Kidney (tissue), 14 donors: ENCODE data around the gene YWHAE. TPM values are rescaled to one million over a fixed set of nuclear protein-coding genes. Genes with fewer than 3 reads are reported as not detected.

ENCODE experiments used
- DNase-seq, 5 donors: peaks; one replicate each; pipeline ENCODE4 v3.0.0-alpha.2; 2013 to 2020
- FAIRE-seq: peaks from 2 replicates; lab custom pipeline; 2012; peaks lifted over from hg19 to GRCh38; lab: Jason Lieb, UNC
- H3K27ac ChIP-seq, 2 donors: one replicate each; pipeline ENCODE4 v1.7.0; 2013; ENCODE audit warnings: low read depth in 2 of 2, low read length in 2 of 2, inconsistent platforms in 1 of 2
- H3K27me3 ChIP-seq: one replicate; pipeline ENCODE4 v1.7.1; 2013; ENCODE audit warnings: low read length, inconsistent platforms; ENCODE audit not compliant: control insufficient read depth, insufficient read depth
- H3K36me3 ChIP-seq, 3 donors: one replicate each; pipeline versions ENCODE4 v1.7.0 to v1.7.1; 2013; ENCODE audit warnings: low read length in 3 of 3, control low read depth in 1 of 3, inconsistent platforms in 1 of 3; ENCODE audit not compliant: insufficient read depth in 3 of 3, control insufficient read depth in 2 of 3
- H3K4me1 ChIP-seq, 3 donors: one replicate each; pipeline versions ENCODE4 v1.7.0 to v1.7.1; 2013; ENCODE audit warnings: low read length in 3 of 3, inconsistent platforms in 1 of 3, low read depth in 1 of 3; ENCODE audit not compliant: control insufficient read depth in 2 of 3, insufficient read depth in 2 of 3
- H3K4me3 ChIP-seq, 3 donors: one replicate each; pipeline versions ENCODE4 v1.7.0 to v1.8.1; 2013; ENCODE audit warnings: low read length in 3 of 3, control low read depth in 1 of 3, inconsistent platforms in 1 of 3
- H3K9ac ChIP-seq, 3 donors: one replicate each; pipeline versions ENCODE4 v1.7.0 to v1.7.1; 2013; ENCODE audit warnings: low read length in 3 of 3, control low read depth in 1 of 3, inconsistent platforms in 1 of 3
- H3K9me3 ChIP-seq, 3 donors: one replicate each; pipeline versions ENCODE4 v1.7.0 to v1.7.1; 2013; ENCODE audit warnings: low read length in 3 of 3, control low read depth in 1 of 3, inconsistent platforms in 1 of 3; ENCODE audit not compliant: control insufficient read depth in 2 of 3, insufficient read depth in 1 of 3
- CTCF ChIP-seq: IDR thresholded peaks from 3 replicates; pipeline ENCODE4 v1.5.1; 2012; ENCODE audit warnings: mild to moderate bottlenecking, moderate library complexity, borderline replicate concordance; ENCODE audit not compliant: insufficient read depth; ENCODE audit errors: extremely low read depth
- intact Hi-C: fragments of 100-400 bp; cut with DNase I; formaldehyde crosslinking; loops from one replicate; pipeline ENCODE4 v1.11.1; 2022
- polyA plus RNA-seq: library from polyadenylated mRNA; stranded (reverse); fragments of 350-450 nt; fragmentation: Illumina TruSeq; extraction: RNeasy Lipid Tissue Mini Kit (QIAGEN cat#74804); gene quantifications from one replicate; pipeline ENCODE4 v1.2.3, GENCODE V29; 2014; ENCODE audit warnings: low read depth, low replicate concordance; ENCODE audit not compliant: insufficient read depth
- total RNA-seq: library from RNA; stranded (reverse); fragmentation: NEBNext Ultra II Directional; extraction: Animal tissue kit (Norgen Biotek cat#: 25700); gene quantifications from one replicate; pipeline ENCODE4 v1.2.1, GENCODE V29; 2021
- donor health status: control.
- donor health status: control.
- donor health status: control.
- donor health status: control.
- donor health status: control.
- donor health status: DM: yes; HTN: yes; CAD: no.
- donor health status: Normal renal cell carcinoma (clear cell type).

Gene YWHAE
- total and polyA plus RNA-seq, 2 donors from 2014 or later = 495 to 591 TPM

GRCh38 chr17:1442187-1442586 is 42.2 kb upstream of the YWHAE start:
- TF ChIP-seq CTCF = no peak
- Histone ChIP-seq H3K4me1 (peaks cover 0 to under 1% (median 0%) of the 10 kb centered on the region in 3 donors), H3K27me3 (no peaks in the 10 kb centered on the region), H3K9ac (no peak overlapping the region), H3K9me3 (no peaks in the 10 kb centered on the region), H3K4me3 (no peak overlapping the region), H3K36me3 (no peaks in the 10 kb centered on the region), H3K27ac (no peak overlapping the region)
- FAIRE-seq (no peak), DNase-seq (no peak)
- intact Hi-C loops = no loop called here

- no peaks in the 10 kb centered on the region for H3K27me3 ChIP-seq
- no peak for FAIRE-seq
- no peak for TF ChIP-seq CTCF
- no peak for DNase-seq
- H3K36me3 ChIP-seq = peaks cover 0 to 7% (median 6%) of the 10 kb centered on the region in 3 donors
- H3K9me3 ChIP-seq = no peaks in the 10 kb centered on the region
- intact Hi-C loops = no loop called here
- no peak overlapping the region for H3K27ac ChIP-seq
- H3K4me3 ChIP-seq = no peak overlapping the region
- no peaks in the 10 kb centered on the region for H3K4me1 ChIP-seq
- H3K9ac ChIP-seq = no peak overlapping the region
These were observed 40.9 kb upstream of the YWHAE start for GRCh38 chr17:1440921-1441320.

GRCh38 chr17:1438593-1439083 is 38.6 kb upstream of the YWHAE start:
- H3K36me3 ChIP-seq = peaks cover 0 to 19% (median 14%) of the 10 kb centered on the region in 3 donors
- no peaks in the 10 kb centered on the region for H3K9me3 ChIP-seq
- FAIRE-seq (no peak), DNase-seq (no peak)
- no peak overlapping the region for H3K27ac ChIP-seq
- intact Hi-C loops = no loop called here
- no peak overlapping the region for H3K4me3 ChIP-seq
- TF ChIP-seq CTCF = no peak
- H3K9ac ChIP-seq = no peak overlapping the region
- no peaks in the 10 kb centered on the region for H3K27me3 ChIP-seq
- H3K4me1 ChIP-seq = no peaks in the 10 kb centered on the region

- H3K36me3 ChIP-seq = peaks cover 0 to 19% (median 19%) of the 10 kb centered on the region in 3 donors
- H3K27me3 ChIP-seq = no peaks in the 10 kb centered on the region
- DNase-seq (no peak), FAIRE-seq (no peak)
- intact Hi-C loops = no loop called here
- H3K4me1 ChIP-seq = no peaks in the 10 kb centered on the region
- H3K9me3 ChIP-seq = no peaks in the 10 kb centered on the region
- no peak for TF ChIP-seq CTCF
- H3K27ac ChIP-seq = no peak overlapping the region
- H3K4me3 ChIP-seq = no peak overlapping the region
- no peak overlapping the region for H3K9ac ChIP-seq
These were observed 35.3 kb upstream of the YWHAE start for GRCh38 chr17:1435326-1435725.
